Thymus (tissue), 11 donors: ENCODE measurements around the gene CCIN. TPM values are rescaled to one million over a fixed set of nuclear protein-coding genes. Genes with fewer than 3 reads are reported as not detected.
"Not testable (repeated sequence)": the region's sequence is repeated elsewhere in the genome, so short reads cannot be mapped to it uniquely, and the experiment has no call there.

Source experiments
- DNase-seq, 9 donors: peaks; one replicate each; pipeline ENCODE4 v3.0.0-alpha.2; 2013; ENCODE audit warnings: low spot score in 9 of 9, low read depth in 6 of 9, missing footprints in 1 of 9
- H3K27ac ChIP-seq, 2 donors: one replicate each; pipeline ENCODE4 v1.5.1; 2013; ENCODE audit warnings: control low read depth in 1 of 2, low read depth in 1 of 2, low read length in 1 of 2, mild to moderate bottlenecking in 1 of 2, moderate library complexity in 1 of 2
- H3K27me3 ChIP-seq, 2 donors: one replicate each; pipeline ENCODE4 v1.5.1; 2013; ENCODE audit warnings: low read length in 1 of 2; ENCODE audit not compliant: control insufficient read depth in 2 of 2, insufficient read depth in 1 of 2
- H3K36me3 ChIP-seq, 2 donors: one replicate each; pipeline ENCODE4 v1.5.1; 2013; ENCODE audit warnings: low read length in 1 of 2, mild to moderate bottlenecking in 1 of 2, moderate library complexity in 1 of 2; ENCODE audit not compliant: control insufficient read depth in 2 of 2, insufficient read depth in 2 of 2
- H3K4me1 ChIP-seq, 2 donors: one replicate each; pipeline ENCODE4 v1.5.1; 2013; ENCODE audit warnings: low read length in 2 of 2; ENCODE audit not compliant: control insufficient read depth in 2 of 2, insufficient read depth in 2 of 2
- H3K4me3 ChIP-seq, 2 donors: one replicate each; pipeline ENCODE4 v1.5.1; 2013; ENCODE audit warnings: low read length in 2 of 2, control low read depth in 1 of 2, mild to moderate bottlenecking in 1 of 2
- H3K9me3 ChIP-seq, 2 donors: one replicate each; pipeline ENCODE4 v1.5.1; 2013; ENCODE audit warnings: low read length in 1 of 2, mild to moderate bottlenecking in 1 of 2; ENCODE audit not compliant: control insufficient read depth in 2 of 2, insufficient read depth in 1 of 2
- WGBS: extraction: QIAGEN DNeasy Blood & Tissue Kit; methylation state at CpG from one replicate; pipeline ENCODE4 v1.1.7; 2013; 5-methylcytosine and 5-hydroxymethylcytosine counted together
- polyA plus RNA-seq: library from polyadenylated mRNA; stranded (reverse); fragments of 200-250 nt; gene quantifications from one replicate; pipeline ENCODE4 v1.2.3, GENCODE V29; 2013
- total RNA-seq: library from RNA; stranded (reverse); fragments of 120-200 nt; gene quantifications from one replicate; pipeline ENCODE4 v1.2.4, GENCODE V29; 2013
- donor health status: healthy.

CCIN gene
- total and polyA plus RNA-seq, 2 donors: 0.05 TPM

GRCh38 chr9:36160126-36160525, 9.1 kb upstream of the CCIN start:
- not testable (repeated sequence) for H3K9me3 ChIP-seq, H3K27ac ChIP-seq, H3K36me3 ChIP-seq, H3K4me3 ChIP-seq, H3K27me3 ChIP-seq, DNase-seq
- 92% methylated on average over 11 of the region's 11 CpGs for WGBS
- H3K4me1 ChIP-seq: peaks cover 3 to 20% of the 10 kb centered on the region in 2 donors

DNA sequence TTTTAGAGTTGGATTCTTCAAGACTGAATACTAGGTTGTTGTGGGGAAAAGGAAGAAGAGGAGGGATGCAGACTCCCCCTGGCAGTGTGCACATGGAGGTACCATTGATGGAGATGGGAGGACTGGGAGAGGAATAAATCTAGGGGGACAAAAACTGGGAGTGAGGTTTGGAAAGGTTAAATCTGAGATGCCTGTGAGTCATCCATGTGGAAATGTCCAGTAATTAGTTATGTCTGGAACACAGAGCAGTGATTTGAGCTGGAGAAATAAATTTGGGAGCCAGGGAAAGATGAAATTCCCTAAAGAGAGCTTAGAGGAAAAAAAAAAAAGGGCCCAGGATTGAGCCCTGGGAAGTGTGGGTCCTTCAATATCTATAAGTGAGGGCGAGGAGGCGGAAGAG, 8.0 kb upstream of the CCIN start:
- peaks cover 3 to 21% of the 10 kb centered on the region in 2 donors for H3K4me1 ChIP-seq
- H3K36me3 ChIP-seq: no peaks in the 10 kb centered on the region
- H3K27me3 ChIP-seq: peaks cover 0 to 1% of the 10 kb centered on the region in 2 donors
- H3K4me3 ChIP-seq: no peak overlapping the region
- H3K27ac ChIP-seq: no peak overlapping the region
- no peak for DNase-seq
- H3K9me3 ChIP-seq: peaks cover 1 to 5% of the 10 kb centered on the region in 2 donors
- WGBS: 98% methylated on average over 2 of the region's 2 CpGs

DNA sequence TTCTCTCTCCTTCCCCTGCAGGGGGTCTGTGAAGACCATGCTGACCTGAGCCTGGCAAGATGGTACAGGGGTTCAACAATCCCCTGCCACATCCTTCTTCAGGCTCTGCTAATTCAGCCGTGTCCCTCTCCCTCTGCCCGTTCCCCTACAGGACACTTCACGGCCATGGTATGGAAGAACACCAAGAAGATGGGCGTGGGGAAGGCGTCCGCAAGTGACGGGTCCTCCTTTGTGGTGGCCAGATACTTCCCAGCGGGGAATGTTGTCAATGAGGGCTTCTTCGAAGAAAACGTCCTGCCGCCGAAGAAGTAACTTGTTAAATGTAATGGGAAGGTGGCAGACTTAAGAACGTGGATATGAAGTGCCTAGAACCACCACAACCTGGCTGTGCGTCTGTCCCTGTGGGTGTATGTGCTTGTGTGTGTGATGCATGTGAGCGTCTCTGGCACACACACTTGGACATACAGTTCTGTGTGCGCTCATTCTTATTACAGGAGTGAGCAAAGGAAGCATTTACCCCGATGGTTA, 6.9 kb upstream of the CCIN start:
- no peaks in the 10 kb centered on the region for H3K36me3 ChIP-seq
- H3K27ac ChIP-seq: no peak overlapping the region
- 93% methylated on average over 17 of the region's 17 CpGs for WGBS
- no peak for DNase-seq
- peaks cover 0 to 3% of the 10 kb centered on the region in 2 donors for H3K27me3 ChIP-seq
- peaks cover 3 to 27% of the 10 kb centered on the region in 2 donors for H3K4me1 ChIP-seq
- no peaks in the 10 kb centered on the region for H3K9me3 ChIP-seq
- H3K4me3 ChIP-seq: no peak overlapping the region

DNA sequence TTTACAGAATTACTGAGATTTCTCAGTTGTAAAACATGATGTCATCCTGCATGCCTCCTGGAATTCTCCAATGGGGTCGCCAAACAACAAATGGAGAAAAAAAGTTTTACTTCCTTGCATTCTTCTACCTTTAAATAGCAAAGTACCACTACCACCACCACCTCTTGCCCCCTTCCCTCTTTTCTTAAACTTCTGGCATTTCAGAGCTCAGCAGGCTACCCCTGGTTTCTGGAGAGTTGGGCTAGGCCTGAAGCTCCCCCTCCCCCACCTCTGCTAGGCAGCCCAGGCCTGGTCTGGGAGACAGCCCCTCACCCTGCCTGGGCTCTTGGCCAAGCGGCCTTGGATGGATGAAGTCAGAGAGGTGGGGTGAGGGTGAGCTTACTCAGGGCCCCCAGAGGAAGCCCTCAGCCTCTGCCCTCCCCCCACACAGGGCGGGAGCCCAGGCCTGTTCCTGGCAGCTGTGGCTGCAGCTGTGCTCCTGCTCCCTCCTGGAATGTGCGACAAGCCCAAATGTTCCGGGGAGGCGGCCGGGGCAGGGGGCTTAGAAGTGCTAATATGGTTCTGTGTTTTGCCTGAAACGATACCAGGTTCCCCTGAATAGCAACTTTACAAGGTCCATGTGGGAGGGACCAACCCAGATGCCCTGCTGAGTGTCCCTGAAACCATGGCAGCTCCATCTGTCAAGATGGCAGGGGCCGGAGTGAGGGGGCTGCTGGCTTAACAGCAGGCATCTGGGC, 6.0 kb upstream of the CCIN start:
- Histone ChIP-seq H3K9me3 (no peaks in the 10 kb centered on the region), H3K4me1 (peaks cover 3 to 27% of the 10 kb centered on the region in 2 donors), H3K27me3 (peaks cover 0 to 3% of the 10 kb centered on the region in 2 donors), H3K4me3 (no peak overlapping the region), H3K27ac (peak overlapping the region in 1 of 2 donors; percentile 63), H3K36me3 (no peaks in the 10 kb centered on the region)
- WGBS: 85% methylated on average over 9 of the region's 9 CpGs
- DNase-seq: no peak

- 94% methylated on average over 4 of the region's 4 CpGs for WGBS
- Histone ChIP-seq H3K9me3 (no peaks in the 10 kb centered on the region), H3K4me3 (no peak overlapping the region), H3K4me1 (peaks cover 3 to 27% of the 10 kb centered on the region in 2 donors), H3K27me3 (peaks cover 0 to 3% of the 10 kb centered on the region in 2 donors), H3K36me3 (no peaks in the 10 kb centered on the region), H3K27ac (peak overlapping the region in 1 of 2 donors; percentile 63)
- no peak for DNase-seq
These were observed 5.4 kb upstream of the CCIN start for GRCh38 chr9:36163786-36164170.

DNA sequence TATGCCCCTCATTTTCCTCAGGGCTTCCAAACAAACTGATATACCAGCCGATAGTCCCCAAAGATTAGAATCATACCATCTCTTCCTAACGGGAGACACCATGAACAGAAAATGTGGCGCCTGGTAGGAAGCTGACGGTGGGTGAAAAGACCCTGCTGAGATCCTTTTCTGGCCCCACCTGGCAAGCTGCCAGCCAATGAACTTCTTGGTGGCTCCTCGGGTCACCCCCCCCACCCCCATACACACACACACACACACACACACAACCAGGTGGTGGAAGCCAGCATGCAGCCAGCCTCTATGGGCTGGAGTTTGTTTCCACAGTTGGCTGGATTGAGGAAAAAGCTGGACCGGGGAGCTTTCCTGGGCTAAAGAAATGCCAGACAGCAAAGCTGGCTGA, 4.8 kb upstream of the CCIN start:
- Histone ChIP-seq H3K27me3 (peaks cover 0 to 3% of the 10 kb centered on the region in 2 donors), H3K36me3 (no peaks in the 10 kb centered on the region), H3K27ac (peak overlapping the region in 1 of 2 donors; percentile 18), H3K9me3 (no peaks in the 10 kb centered on the region), H3K4me1 (peaks cover 3 to 27% of the 10 kb centered on the region in 2 donors), H3K4me3 (no peak overlapping the region)
- DNase-seq: peak in 1 of 9 donors; percentile 29
- 77% methylated on average over 6 of the region's 6 CpGs for WGBS

DNA sequence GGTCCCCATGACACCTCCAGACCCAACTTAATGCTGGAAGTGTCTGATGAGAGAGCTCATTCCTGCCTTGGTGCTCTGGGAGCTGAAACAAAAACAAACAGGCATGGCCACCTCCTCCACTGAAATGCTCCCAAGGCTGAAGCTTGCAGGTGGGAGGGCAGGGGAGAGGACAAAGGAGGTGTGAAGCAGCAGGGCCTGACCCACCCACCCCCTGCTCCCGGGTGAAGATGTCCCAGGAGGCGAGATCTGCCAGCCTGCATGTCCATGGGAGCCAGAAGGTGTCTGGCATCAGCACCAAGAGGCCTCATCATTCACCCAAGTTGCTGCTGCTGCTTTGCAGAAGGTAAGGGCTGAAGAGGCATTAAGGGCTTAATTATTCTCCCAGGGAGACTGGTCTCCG, 4.2 kb upstream of the CCIN start:
- 93% methylated on average over 3 of the region's 3 CpGs for WGBS
- H3K27me3 ChIP-seq: peaks cover 0 to 3% of the 10 kb centered on the region in 2 donors
- DNase-seq: no peak
- H3K9me3 ChIP-seq: no peaks in the 10 kb centered on the region
- H3K4me1 ChIP-seq: peaks cover 3 to 27% of the 10 kb centered on the region in 2 donors
- H3K36me3 ChIP-seq: no peaks in the 10 kb centered on the region
- H3K4me3 ChIP-seq: no peak overlapping the region
- H3K27ac ChIP-seq: peak overlapping the region in 1 of 2 donors; percentile 18

DNA sequence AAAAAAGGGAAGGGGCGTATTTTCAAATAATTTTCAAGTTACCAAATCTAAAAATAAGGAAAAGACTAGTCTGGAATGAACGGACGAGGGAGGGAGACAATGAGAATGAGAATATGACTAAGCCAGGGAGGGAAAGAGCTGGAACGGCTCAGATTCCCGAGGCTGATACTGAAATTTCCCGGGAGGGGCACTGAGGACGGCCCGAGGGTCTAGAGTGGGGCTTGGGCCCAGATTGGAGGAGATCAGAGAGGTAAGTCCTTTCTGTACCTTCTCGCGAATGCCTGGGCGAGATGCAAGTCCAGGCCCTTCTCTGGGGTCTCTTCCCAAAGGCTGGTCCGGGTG, 3.4 kb upstream of the CCIN start:
- 88% methylated on average over 12 of the region's 12 CpGs for WGBS
- Histone ChIP-seq H3K4me3 (no peak overlapping the region), H3K27ac (no peak overlapping the region), H3K9me3 (no peaks in the 10 kb centered on the region), H3K27me3 (peaks cover 0 to 3% of the 10 kb centered on the region in 2 donors), H3K36me3 (no peaks in the 10 kb centered on the region), H3K4me1 (peaks cover 3 to 27% of the 10 kb centered on the region in 2 donors)
- DNase-seq: no peak

DNA sequence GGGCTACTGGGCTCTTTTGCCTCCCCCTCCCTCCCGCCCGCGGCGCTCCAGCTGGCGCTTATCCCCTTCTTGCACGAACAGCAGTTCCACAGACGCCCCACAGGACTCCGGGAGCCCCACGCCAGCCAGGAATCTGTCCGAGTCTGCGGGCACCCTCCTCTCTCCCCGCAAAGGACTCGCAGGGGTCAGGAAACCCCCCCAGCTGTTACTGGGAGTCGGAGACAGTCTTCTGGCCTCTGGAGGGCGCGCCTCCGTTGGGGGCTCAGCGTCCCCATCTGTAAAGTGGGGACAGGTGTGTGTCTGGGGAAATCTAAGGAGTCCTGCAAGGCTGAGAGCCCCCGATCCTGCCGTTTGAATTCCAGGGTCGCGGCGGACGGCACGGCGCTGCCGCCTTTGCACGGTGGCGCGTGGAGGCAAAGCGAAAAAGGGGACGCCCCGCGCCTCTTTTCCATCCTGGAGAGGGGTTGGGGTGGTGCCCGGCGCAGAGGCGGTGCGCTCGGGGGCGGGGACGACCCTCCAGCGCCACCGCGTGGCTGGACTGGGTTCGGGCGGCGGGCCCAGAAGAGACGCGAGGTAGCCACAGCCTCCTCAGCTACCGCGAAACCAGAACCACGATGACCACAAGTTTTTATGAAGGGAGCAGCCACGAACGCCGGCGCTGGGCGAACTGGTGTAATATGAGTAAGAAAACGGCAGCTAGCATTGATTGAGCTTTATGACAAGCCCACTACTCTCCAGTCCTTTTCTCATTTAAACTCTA, 2.8 kb upstream of the CCIN start:
- WGBS: 12% methylated on average over 58 of the region's 58 CpGs
- Histone ChIP-seq H3K27me3 (peaks cover 0 to 3% of the 10 kb centered on the region in 2 donors), H3K4me3 (peak overlapping the region; percentile 44 to 47), H3K9me3 (no peaks in the 10 kb centered on the region), H3K27ac (peak overlapping the region in 1 of 2 donors; percentile 32), H3K4me1 (peaks cover 3 to 27% of the 10 kb centered on the region in 2 donors), H3K36me3 (no peaks in the 10 kb centered on the region)
- peak in 7 of 9 donors; percentile 49 to 82 (median 70) for DNase-seq
